SK-N-MC (cell line): ENCODE results near the gene LRRC17.

ENCODE experiments used
- DNase-seq: peaks from one replicate; pipeline ENCODE4 v3.0.0-alpha.2; 2011; ENCODE audit warnings: low read depth, low spot score
- H3K27ac ChIP-seq: fragments of 200-600 bp; sonication (generic); 2 replicates; pipeline ENCODE4 v1.5.1; 2016; ENCODE audit warnings: mixed run types
- H3K36me3 ChIP-seq: fragments of 200-600 bp; sonication (generic); 2 replicates; pipeline ENCODE4 v1.6.1; 2017; ENCODE audit warnings: antibody characterized with exemption, low read length, mixed read lengths; ENCODE audit not compliant: insufficient read depth
- H3K4me3 ChIP-seq: fragments of 200-600 bp; sonication (generic); 2 replicates; pipeline ENCODE4 v1.5.1; 2016
- H3K9ac ChIP-seq: fragments of 200-600 bp; sonication (generic); 2 replicates; pipeline ENCODE4 v1.8.0; 2017; ENCODE audit warnings: mixed run types, mixed read lengths; ENCODE audit not compliant: insufficient read length
- H3K9me3 ChIP-seq: fragments of 200-600 bp; sonication (generic); 2 replicates; pipeline ENCODE4 v1.6.1; 2017; ENCODE audit warnings: low read depth, mild to moderate bottlenecking, antibody characterized with exemption, low read length, moderate library complexity, mixed read lengths
- EZH2 ChIP-seq: fragments of 200-600 bp; sonication (generic); IDR thresholded peaks from one replicate; pipeline ENCODE4 v1.6.1; 2017; ENCODE audit warnings: antibody characterized with exemption
- FOXP2 ChIP-seq: optimal IDR thresholded peaks from 2 replicates; pipeline ENCODE3; 2011; ENCODE audit warnings: mild to moderate bottlenecking, moderate library complexity; ENCODE audit not compliant: insufficient read depth; ENCODE audit errors: extremely low read length, control extremely low read depth
- POLR2AphosphoS5 ChIP-seq: IDR thresholded peaks from 2 replicates; pipeline ENCODE4 v1.6.1; 2012; ENCODE audit warnings: mild to moderate bottlenecking, low read depth, low read length, borderline replicate concordance

Gene LRRC17

DNA sequence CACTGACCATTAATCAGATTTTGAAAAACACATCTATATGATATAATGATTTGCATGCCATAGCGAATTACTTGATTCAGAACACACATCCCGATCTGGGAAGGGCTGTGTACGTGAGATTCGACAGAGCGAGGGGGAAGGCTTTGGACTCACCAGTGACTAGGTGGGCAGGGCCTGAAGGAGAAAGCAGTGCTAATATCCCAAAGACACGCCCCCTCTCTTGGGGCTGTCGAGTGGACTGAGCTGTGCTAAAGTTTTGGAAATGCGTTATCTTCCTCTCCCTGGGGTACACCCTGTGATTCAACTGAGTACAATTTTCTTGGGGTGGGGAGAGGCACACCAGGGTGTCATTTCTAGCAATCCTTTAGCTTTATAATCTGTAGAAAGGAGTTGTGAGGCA, 1.8 kb downstream of the LRRC17 start:
- Histone ChIP-seq H3K4me3 (no peak overlapping the region), H3K9me3 (no peaks in the 10 kb centered on the region), H3K9ac (no peak overlapping the region), H3K36me3 (no peaks in the 10 kb centered on the region), H3K27ac (no peak overlapping the region)
- DNase-seq: no peak
- TF ChIP-seq FOXP2 (no peak), EZH2 (no peak), POLR2AphosphoS5 (no peak)

DNA sequence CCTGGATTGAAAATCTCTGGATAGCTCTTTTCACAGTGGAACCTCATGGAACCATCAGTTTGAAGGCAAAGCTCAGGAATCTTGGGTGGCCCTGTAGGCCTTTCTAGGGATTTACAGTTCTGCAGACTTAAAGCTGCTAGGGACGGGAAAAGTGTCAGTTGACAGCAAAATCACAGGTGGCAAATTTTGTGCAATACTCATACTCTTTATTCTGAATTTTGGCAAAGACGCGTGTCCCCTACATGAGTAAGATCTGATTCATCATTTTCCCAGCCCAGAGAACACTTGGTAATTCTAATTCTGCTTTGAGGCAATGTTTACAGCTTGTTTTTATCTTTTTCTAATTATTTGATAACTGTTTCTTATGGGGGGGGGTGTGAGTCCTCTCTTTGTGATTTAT, 3.6 kb downstream of the LRRC17 start:
- DNase-seq: no peak
- H3K36me3 ChIP-seq: no peaks in the 10 kb centered on the region
- H3K9ac ChIP-seq: no peak overlapping the region
- TF ChIP-seq POLR2AphosphoS5: no peak
- no peak for TF ChIP-seq FOXP2
- TF ChIP-seq EZH2: no peak
- no peaks in the 10 kb centered on the region for H3K9me3 ChIP-seq
- no peak overlapping the region for H3K4me3 ChIP-seq
- H3K27ac ChIP-seq: no peak overlapping the region

DNA sequence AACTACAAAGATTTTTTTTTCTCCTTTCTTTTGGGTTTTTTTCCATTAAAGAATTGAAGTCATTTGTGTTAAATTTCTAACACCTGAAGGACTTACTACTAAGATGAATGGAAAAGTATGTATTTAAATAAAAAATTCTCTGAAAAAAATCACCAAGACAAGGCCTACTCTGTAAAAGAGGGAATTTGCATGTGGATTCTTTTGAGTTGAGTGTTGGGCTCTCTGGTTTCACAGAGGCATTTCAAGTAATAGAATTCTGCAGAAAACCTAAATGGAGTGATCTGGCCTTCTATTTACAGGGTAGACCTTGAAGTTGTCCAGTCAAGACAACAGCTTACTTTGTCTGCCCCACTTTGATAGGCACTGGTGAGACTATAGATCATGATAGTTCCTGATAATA, 4.1 kb downstream of the LRRC17 start:
- H3K9ac ChIP-seq: no peak overlapping the region
- no peaks in the 10 kb centered on the region for H3K9me3 ChIP-seq
- H3K27ac ChIP-seq: no peak overlapping the region
- no peak for TF ChIP-seq EZH2
- no peak for TF ChIP-seq FOXP2
- no peak for TF ChIP-seq POLR2AphosphoS5
- no peaks in the 10 kb centered on the region for H3K36me3 ChIP-seq
- no peak for DNase-seq
- H3K4me3 ChIP-seq: no peak overlapping the region

DNA sequence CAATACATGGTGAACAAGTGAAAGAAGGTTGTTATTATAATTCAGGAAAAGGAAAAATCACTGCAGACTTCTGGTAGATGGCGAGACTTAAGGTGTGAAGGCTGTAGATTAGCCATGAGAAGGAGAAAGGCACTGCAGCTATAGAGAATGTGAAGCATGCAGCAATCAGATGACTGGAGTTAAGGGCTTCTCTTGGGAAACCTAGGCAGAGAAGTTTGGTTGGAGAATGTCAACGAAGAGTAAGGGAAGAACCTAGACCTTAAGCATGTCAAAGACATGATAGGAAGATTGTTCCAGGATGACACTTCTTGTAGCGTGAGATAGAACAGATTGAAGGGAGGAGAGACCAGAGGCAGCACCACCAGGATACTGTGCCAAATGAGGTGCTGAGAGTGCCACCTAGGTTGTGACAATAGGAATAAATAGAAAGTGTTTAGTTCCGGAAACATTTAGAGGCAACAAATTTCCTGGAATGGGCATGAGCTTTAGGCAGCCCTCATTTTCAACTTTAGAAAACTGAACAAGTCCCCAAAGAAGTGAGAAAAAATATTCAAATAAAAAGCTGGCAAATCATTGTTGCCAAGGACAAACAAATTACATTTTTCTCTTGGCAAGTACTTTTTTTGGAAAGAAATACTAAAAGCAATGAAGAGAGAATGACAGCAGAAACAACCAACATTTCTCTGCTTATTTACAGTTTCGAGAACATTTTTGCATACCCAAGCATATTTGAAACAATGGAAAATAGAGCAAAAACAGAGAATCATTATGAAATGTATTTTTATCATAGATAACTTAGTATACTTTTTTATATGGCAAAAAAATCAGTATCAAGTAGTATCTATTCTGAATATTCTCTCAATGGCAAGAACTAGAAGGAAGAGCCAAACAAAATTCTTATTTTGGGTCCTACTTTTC, 4.9 kb downstream of the LRRC17 start:
- no peak for DNase-seq
- no peaks in the 10 kb centered on the region for H3K9me3 ChIP-seq
- no peak for TF ChIP-seq EZH2
- no peak for TF ChIP-seq POLR2AphosphoS5
- no peak for TF ChIP-seq FOXP2
- no peaks in the 10 kb centered on the region for H3K36me3 ChIP-seq
- H3K27ac ChIP-seq: no peak overlapping the region
- H3K4me3 ChIP-seq: no peak overlapping the region
- no peak overlapping the region for H3K9ac ChIP-seq

DNA sequence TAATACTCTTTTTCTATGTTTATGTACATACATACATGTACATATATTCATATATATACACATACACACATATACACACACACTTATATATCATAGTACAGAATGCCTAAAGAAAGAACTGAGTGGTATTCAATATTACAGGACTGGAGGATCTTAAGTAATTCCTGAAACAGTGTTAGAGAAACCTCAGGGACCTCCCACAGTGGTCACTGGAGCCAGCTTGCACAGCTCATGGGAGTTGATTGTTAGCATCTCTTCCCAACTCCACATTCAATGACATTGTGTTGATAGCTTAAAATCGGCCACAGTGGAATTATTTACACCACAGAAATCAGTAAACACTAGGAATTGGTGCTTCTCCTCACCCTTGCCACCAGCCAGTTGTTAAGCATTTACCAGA, 6.0 kb downstream of the LRRC17 start:
- Histone ChIP-seq H3K36me3 (no peaks in the 10 kb centered on the region), H3K9me3 (no peaks in the 10 kb centered on the region), H3K4me3 (no peak overlapping the region), H3K27ac (no peak overlapping the region), H3K9ac (no peak overlapping the region)
- no peak for DNase-seq
- TF ChIP-seq EZH2 (no peak), POLR2AphosphoS5 (no peak), FOXP2 (no peak)

DNA sequence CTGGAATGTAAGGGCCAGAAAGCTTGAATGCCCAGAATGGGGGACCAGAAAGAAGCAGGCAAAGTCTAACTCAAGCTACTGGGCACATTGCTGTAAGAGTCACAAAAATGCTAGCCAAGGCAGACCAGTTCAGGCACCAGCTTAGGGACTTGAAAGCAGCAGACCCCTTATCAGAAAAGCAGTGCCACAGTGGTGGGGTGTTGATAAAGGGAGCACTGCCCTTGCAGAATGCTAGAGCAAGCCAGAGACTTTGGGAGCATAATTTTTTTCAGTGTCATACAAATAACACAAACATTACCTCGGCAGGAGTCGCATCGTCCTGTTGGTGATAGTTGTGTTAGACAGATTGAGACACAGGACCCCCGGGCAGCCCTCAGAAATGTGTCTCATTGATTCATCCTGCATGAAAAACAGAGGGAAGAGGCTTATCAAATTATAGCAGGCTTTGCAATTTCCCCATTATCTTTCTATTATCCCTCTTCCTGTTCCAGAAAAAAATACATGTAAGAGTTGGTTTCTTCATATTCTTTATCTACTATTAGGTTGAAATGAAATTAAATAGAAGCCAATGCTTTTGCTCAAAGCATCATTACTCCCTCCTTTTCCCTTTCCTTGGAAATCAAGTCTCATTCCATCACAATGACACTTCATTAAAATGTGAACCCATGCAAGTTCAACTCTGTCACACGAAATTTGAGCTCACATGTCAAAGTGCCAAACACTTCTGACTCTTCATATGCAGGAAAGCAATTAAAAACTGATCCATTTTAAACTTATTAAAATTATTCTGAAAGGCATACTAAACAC, 13.4 kb downstream of the LRRC17 start:
- H3K27ac ChIP-seq: no peak overlapping the region
- H3K36me3 ChIP-seq: no peaks in the 10 kb centered on the region
- TF ChIP-seq FOXP2 (no peak), POLR2AphosphoS5 (no peak), EZH2 (no peak)
- no peak overlapping the region for H3K9ac ChIP-seq
- H3K4me3 ChIP-seq: no peak overlapping the region
- no peak for DNase-seq
- no peaks in the 10 kb centered on the region for H3K9me3 ChIP-seq

DNA sequence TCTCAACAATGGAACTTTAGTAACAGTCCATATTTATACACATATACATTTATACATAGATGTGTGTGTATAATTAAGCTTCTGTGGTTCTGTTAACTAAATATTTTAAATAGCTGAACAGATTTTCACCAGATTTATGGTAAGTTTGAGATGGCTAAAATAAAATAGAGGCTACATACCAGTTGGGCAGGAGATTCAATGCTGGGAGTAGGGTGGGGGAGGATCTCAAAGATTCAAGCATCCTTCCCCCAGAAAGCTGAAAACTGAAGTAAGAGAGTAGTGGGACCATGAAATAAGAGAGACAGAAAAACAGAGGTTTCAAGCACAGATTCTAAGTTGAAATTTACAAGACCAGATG, 14.0 kb downstream of the LRRC17 start:
- Histone ChIP-seq H3K4me3 (no peak overlapping the region), H3K9me3 (no peaks in the 10 kb centered on the region), H3K27ac (no peak overlapping the region), H3K36me3 (no peaks in the 10 kb centered on the region), H3K9ac (no peak overlapping the region)
- DNase-seq: no peak
- TF ChIP-seq FOXP2: no peak
- no peak for TF ChIP-seq POLR2AphosphoS5
- no peak for TF ChIP-seq EZH2

DNA sequence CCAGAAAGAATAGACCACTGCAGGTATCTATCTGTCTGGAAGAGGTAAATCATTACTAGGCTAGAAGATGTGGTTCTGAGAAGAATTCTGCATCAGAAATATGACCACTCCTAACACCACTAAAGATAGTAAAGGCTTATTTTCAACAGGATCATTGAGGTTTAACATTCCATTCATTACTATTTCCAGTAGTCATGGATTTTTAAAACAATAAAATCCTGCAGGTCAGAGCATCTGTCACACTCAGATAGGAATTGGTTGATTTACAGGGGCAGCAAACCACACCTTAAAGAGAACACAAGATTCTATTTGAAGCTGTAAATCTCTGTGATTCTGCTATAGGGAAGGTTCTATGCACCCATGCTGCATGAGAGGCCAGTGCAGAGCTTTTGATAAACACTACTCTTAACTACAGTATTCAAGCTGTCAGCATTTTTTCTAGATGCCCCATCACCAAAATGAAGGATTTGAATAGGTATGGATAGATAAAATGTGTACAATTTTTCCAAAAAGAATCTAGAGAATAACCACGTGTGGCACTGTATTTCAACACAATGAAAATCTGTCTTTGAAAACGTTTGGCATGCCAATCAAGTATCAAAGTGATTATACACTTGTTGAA, 14.6 kb downstream of the LRRC17 start:
- Histone ChIP-seq H3K9ac (no peak overlapping the region), H3K4me3 (no peak overlapping the region), H3K27ac (no peak overlapping the region), H3K36me3 (no peaks in the 10 kb centered on the region), H3K9me3 (no peaks in the 10 kb centered on the region)
- no peak for TF ChIP-seq EZH2
- no peak for TF ChIP-seq FOXP2
- no peak for TF ChIP-seq POLR2AphosphoS5
- DNase-seq: no peak
